HCT116 (cell line): ENCODE results near the gene GNB2. TPM values are rescaled to one million over a fixed set of nuclear protein-coding genes. Genes with fewer than 3 reads are reported as not detected.

ENCODE experiments used
- ATAC-seq: fragments of 200-7000 bp; cut with Tn5 transposase; 2 replicates; pipeline ENCODE4 v1.9.1; 2020; ENCODE audit warnings: mild to moderate bottlenecking, moderate library complexity
- BruUV-seq: library from RNA; stranded (reverse); fragments of 400-500 nt; replicated peaks from 2 replicates; lab custom pipeline; 2021; lab: Mats Ljungman, UMichigan
- CTCF ChIA-PET: fragments of 300-600 bp; sonication (Branson Sonifier 250); formaldehyde crosslinking; loops from one replicate; lab custom pipeline; 2021; ENCODE audit warnings: antibody characterized with exemption; lab: Charles Lee
- POLR2A ChIA-PET: fragments of 300-600, 350-600 bp; sonication (Branson Sonifier 250); formaldehyde crosslinking; loops from one replicate; lab custom pipeline; 2021; ENCODE audit warnings: antibody characterized with exemption; lab: Charles Lee
- RAD21 ChIA-PET, 2 experiments: fragments of 300-600 bp; sonication (Branson Sonifier 250); formaldehyde crosslinking; loops; one replicate each; lab custom pipeline; 2023; ENCODE audit warnings: low total read pairs in 2 of 2; ENCODE audit not compliant: uncharacterized antibody in 2 of 2, unreplicated experiment in 2 of 2, low non-redundant PET in 1 of 2; lab: Charles Lee
- DNase-seq: peaks from one replicate; pipeline ENCODE4 v3.0.0-alpha.2; 2010; ENCODE audit warnings: low read depth, low spot score
- H2AFZ ChIP-seq: fragments of 200-600 bp; shearing (Covaris generic), sonication (generic); 2 replicates; pipeline ENCODE4 v1.6.1; 2017; ENCODE audit warnings: low read depth, mixed run types, mixed read lengths, antibody characterized with exemption, low read length; ENCODE audit not compliant: poor library complexity, severe bottlenecking
- H3K27ac ChIP-seq: 2 replicates; pipeline ENCODE4 v1.5.1; 2012; ENCODE audit warnings: low read depth, low read length
- H3K27me3 ChIP-seq: fragments of 200-600 bp; sonication (generic); 2 replicates; pipeline ENCODE4 v1.6.1; 2016; ENCODE audit warnings: mixed run types, low read length, mixed read lengths; ENCODE audit not compliant: insufficient read depth
- H3K36me3 ChIP-seq, 2 experiments: fragments of 200-500 bp in 1 of 2; fragments of 200-600 bp in 1 of 2; sonication (Bioruptor generic) in 1 of 2; sonication (generic) in 1 of 2; 2 replicates each; pipeline versions ENCODE4 v1.5.1 to v1.6.1; 2014 to 2016; ENCODE audit warnings: low read length in 2 of 2, inconsistent platforms in 1 of 2, mixed read lengths in 1 of 2, mixed run types in 1 of 2; ENCODE audit not compliant: insufficient read depth in 2 of 2, control insufficient read depth in 1 of 2
- H3K4me1 ChIP-seq, 2 experiments: fragments of 200-600 bp in 1 of 2; sonication (generic) in 1 of 2; 2 replicates each; pipeline versions ENCODE4 v1.5.1 to v1.6.1; 2012 to 2017; ENCODE audit warnings: low read length in 2 of 2, inconsistent platforms in 1 of 2, mild to moderate bottlenecking in 1 of 2, mixed read lengths in 1 of 2, mixed run types in 1 of 2, moderate library complexity in 1 of 2; ENCODE audit not compliant: insufficient read depth in 2 of 2, control insufficient read depth in 1 of 2
- H3K4me2 ChIP-seq: fragments of 200-600 bp; sonication (generic); 2 replicates; pipeline ENCODE4 v1.6.1; 2017; ENCODE audit warnings: mixed run types, low read length, mixed read lengths
- H3K4me3 ChIP-seq, 2 experiments: fragments of 200-600 bp in 1 of 2; sonication (generic) in 1 of 2; replicated peaks in 1 of 2; 2 replicates each; pipeline ENCODE4 v1.5.1; 2011 to 2016; ENCODE audit warnings: low read length in 2 of 2, control low read depth in 1 of 2, low read depth in 1 of 2, mild to moderate bottlenecking in 1 of 2, mixed read lengths in 1 of 2, mixed run types in 1 of 2
- H3K79me2 ChIP-seq: fragments of 200-600 bp; sonication (generic); 2 replicates; pipeline ENCODE4 v1.6.1; 2017; ENCODE audit warnings: mild to moderate bottlenecking, mixed run types, low read length, moderate library complexity, mixed read lengths; ENCODE audit not compliant: insufficient read depth
- H3K9ac ChIP-seq: fragments of 200-600 bp; sonication (generic); 2 replicates; pipeline ENCODE4 v1.6.1; 2016; ENCODE audit warnings: low read length, mixed read lengths
- H3K9me2 ChIP-seq: fragments of 200-600 bp; sonication (generic), shearing (Covaris generic); 2 replicates; pipeline ENCODE4 v1.6.1; 2017; ENCODE audit warnings: mixed run types, mild to moderate bottlenecking, moderate library complexity; ENCODE audit not compliant: insufficient read depth
- H3K9me3 ChIP-seq, 2 experiments: fragments of 200-500 bp in 1 of 2; fragments of 200-600 bp in 1 of 2; sonication (Bioruptor generic) in 1 of 2; sonication (generic) in 1 of 2; 2 replicates each; pipeline ENCODE4 v1.6.1; 2014 to 2017; ENCODE audit warnings: low read length in 2 of 2, mixed read lengths in 2 of 2, inconsistent platforms in 1 of 2, low read depth in 1 of 2, mild to moderate bottlenecking in 1 of 2, mixed run types in 1 of 2, moderate library complexity in 1 of 2; ENCODE audit not compliant: control insufficient read depth in 1 of 2, insufficient read depth in 1 of 2
- H4K20me1 ChIP-seq: fragments of 200-600 bp; sonication (generic), shearing (Covaris generic); 2 replicates; pipeline ENCODE4 v1.6.1; 2017; ENCODE audit warnings: mixed run types, mild to moderate bottlenecking, moderate library complexity; ENCODE audit not compliant: insufficient read depth
- CBX3 ChIP-seq: IDR thresholded peaks from 2 replicates; pipeline ENCODE4 v1.6.1; 2012; ENCODE audit warnings: low read depth
- EGR1 ChIP-seq: IDR thresholded peaks from 2 replicates; pipeline ENCODE4 v1.6.1; 2012; ENCODE audit warnings: low read depth
- JUND ChIP-seq: IDR thresholded peaks from 2 replicates; pipeline ENCODE4 v1.6.1; 2012
- SRF ChIP-seq: IDR thresholded peaks from 2 replicates; pipeline ENCODE4 v1.6.1; 2012; ENCODE audit warnings: low read depth
- YY1 ChIP-seq: IDR thresholded peaks from 2 replicates; pipeline ENCODE4 v1.6.1; 2011; ENCODE audit warnings: low read length, low read depth, moderate library complexity, mild to moderate bottlenecking; ENCODE audit not compliant: insufficient replicate concordance; ENCODE audit errors: extremely low read depth
- ZFX ChIP-seq: fragments of 450-650 bp; IDR thresholded peaks from 2 replicates; pipeline ENCODE4 v1.6.1; 2017
- ZNF274 ChIP-seq: fragments of 200-500 bp; sonication (Bioruptor generic); IDR thresholded peaks from 2 replicates; pipeline ENCODE4 v1.6.1; 2014; ENCODE audit warnings: mild to moderate bottlenecking, low read depth, low read length, inconsistent platforms
- intact Hi-C: fragments of 100-400 bp; cut with micrococcal nuclease; formaldehyde crosslinking; loops from 2 replicates; pipeline ENCODE4 v1.10.0; 2022
- total RNA-seq: library from RNA; stranded (reverse); gene quantifications from one replicate; pipeline ENCODE4 v1.2.1, GENCODE V29; 2021; ENCODE audit not compliant: unreplicated experiment
- TF ChIP-seq, protein P1 (sequence below): IDR thresholded peaks from 2 replicates; pipeline ENCODE4 v1.6.1; 2012

GNB2 gene
- total RNA-seq, 1 experiment from 2014 or later: 246 TPM

DNA sequence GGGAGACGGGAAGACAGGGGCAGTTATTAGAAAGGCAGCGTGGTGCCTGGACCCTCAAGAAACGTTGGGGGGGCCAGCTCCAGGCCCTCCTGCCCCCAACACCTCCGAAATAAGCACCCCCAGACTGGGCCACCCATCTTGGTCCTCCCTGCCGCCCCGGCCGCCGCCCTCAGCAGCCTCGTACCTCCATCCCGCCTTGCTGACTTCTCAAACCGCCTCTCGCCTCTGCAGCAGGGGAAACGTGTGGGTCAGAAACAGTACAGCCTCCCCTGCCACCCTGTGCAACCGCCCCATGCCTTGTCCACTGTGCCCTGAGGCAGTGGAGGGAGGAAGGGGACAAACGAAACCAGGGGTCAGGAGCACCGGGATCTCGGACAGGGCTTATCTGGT, 13.3 kb downstream of the GNB2 start:
- H3K27me3 ChIP-seq: no peaks in the 10 kb centered on the region
- intact Hi-C loops: no loop called here
- POLR2A ChIA-PET: no interaction called here
- no peaks in the 10 kb centered on the region for H4K20me1 ChIP-seq
- BruUV-seq: no TSS peak
- RAD21 ChIA-PET: no interaction called here
- CTCF ChIA-PET: no interaction called here
- H3K27ac ChIP-seq: no peak overlapping the region
- no peak overlapping the region for H3K9ac ChIP-seq
- H3K4me2 ChIP-seq: no peak overlapping the region
- no peak overlapping the region for H2AFZ ChIP-seq
- no peak for TF ChIP-seq EGR1
- TF ChIP-seq ZFX: no peak
- no peak for TF ChIP-seq JUND
- TF ChIP-seq CBX3: no peak
- no peak for TF ChIP-seq YY1
- no peak for TF ChIP-seq SRF
- TF ChIP-seq, protein P1, sequence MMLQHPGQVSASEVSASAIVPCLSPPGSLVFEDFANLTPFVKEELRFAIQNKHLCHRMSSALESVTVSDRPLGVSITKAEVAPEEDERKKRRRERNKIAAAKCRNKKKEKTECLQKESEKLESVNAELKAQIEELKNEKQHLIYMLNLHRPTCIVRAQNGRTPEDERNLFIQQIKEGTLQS: no peak
- H3K79me2 ChIP-seq: peaks cover 46% of the 10 kb centered on the region
- DNase-seq (no peak), ATAC-seq (no peak)
- no peak overlapping the region for H3K4me3 ChIP-seq
- no peaks in the 10 kb centered on the region for H3K9me2 ChIP-seq
- H3K9me3 ChIP-seq: no peaks in the 10 kb centered on the region
- peaks cover 4 to 12% of the 10 kb centered on the region in 2 experiments; a peak in 3 of 4 replicates for H3K4me1 ChIP-seq
- peaks cover 25 to 29% of the 10 kb centered on the region in 2 experiments; a peak in 3 of 4 replicates for H3K36me3 ChIP-seq

- H3K9ac ChIP-seq: no peak overlapping the region
- peaks cover 50% of the 10 kb centered on the region for H3K79me2 ChIP-seq
- peaks cover 8 to 16% of the 10 kb centered on the region in 2 experiments; a peak in 3 of 4 replicates for H3K4me1 ChIP-seq
- H3K4me2 ChIP-seq: no peak overlapping the region
- H3K9me2 ChIP-seq: no peaks in the 10 kb centered on the region
- TF ChIP-seq ZNF274: no peak
- TF ChIP-seq, all 23 proteins: peak for 0
- H3K27ac ChIP-seq: no peak overlapping the region
- ChIA-PET CTCF (no interaction called here), POLR2A (interaction anchor here (0.6 kb wide), 1 partner anchor 185 kb away, joined by 3 read pairs; no protein-coding TSS in a partner anchor), RAD21 (no interaction called here)
- ATAC-seq: no peak
- no peak for DNase-seq
- intact Hi-C loops: no loop called here
- H4K20me1 ChIP-seq: no peaks in the 10 kb centered on the region
- no peaks in the 10 kb centered on the region for H3K27me3 ChIP-seq
- no peak overlapping the region for H2AFZ ChIP-seq
- no TSS peak for BruUV-seq
- H3K9me3 ChIP-seq: no peaks in the 10 kb centered on the region
- H3K4me3 ChIP-seq: no peak overlapping the region
- H3K36me3 ChIP-seq: peaks cover 25 to 28% of the 10 kb centered on the region in 2 experiments; a peak in 3 of 4 replicates
These were observed 13.7 kb downstream of the GNB2 start for GRCh38 chr7:100687261-100687660.
